HG03280 (cell line): Measurements from ENCODE around the gene NMBR.
"Not testable (repeated sequence)": the region's sequence is repeated elsewhere in the genome, so short reads cannot be mapped to it uniquely, and the experiment has no call there.

Experiments
- ATAC-seq: cut with Tn5 transposase; IDR thresholded peaks from one replicate; pipeline ENCODE4 v1.9.1; 2021; ENCODE audit warnings: mild to moderate bottlenecking, moderate library complexity; ENCODE audit not compliant: unreplicated experiment

NMBR gene

DNA sequence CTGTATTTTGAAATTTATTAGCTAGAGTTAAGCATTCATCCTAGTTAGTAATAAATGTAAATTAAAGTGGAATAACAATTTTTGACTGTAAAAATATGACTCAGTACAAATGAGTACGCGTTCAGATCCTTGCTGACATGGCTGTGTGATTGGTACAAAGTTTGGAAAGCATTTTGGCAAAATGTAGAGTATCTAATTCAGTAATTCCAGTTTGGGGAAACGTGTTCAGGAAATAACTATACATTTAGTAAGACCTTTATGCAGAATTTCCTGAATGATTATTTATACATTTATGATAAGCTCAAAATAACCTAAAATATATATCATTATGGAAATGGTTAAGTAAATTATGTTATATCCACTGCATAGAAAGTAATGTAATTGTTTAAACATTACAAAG lies 8.2 kb upstream of the NMBR start:
- ATAC-seq = no peak

DNA sequence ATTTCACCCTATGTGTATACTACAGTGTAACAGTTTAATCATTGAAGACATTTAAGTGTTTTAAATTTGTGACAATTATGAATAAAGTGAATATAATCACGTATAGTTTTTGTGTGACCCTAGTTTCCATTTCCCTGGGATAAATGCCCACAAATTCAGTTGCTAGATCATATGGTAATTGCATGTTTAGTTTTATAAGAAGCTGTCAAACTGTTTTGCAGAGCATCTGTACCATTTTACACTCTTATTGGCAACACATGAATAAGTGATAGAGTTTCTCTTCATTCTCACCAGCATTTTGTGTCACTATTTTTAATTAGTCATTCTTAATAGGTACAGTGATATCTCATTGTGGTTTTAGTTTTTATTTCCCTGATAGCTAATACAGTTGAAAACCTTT lies 7.4 kb upstream of the NMBR start:
- ATAC-seq = no peak

DNA sequence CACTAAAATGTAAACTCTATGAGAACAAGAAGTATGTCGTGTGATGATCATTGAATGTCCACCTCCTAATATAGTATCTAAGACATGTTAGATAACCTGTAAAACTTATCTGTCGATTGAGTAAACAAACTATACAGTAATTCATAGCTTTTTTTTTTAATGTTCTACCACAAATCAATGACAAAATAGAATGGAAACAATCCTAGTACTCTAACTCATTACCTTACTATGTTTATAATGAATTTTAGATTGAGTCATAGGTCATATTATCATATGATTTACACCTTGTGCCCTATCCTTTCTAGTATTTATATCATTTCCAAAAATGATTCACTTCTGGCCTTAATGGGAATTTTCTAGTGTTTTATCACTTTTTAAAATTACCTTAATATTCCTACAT lies 6.3 kb upstream of the NMBR start:
- ATAC-seq = no peak

DNA sequence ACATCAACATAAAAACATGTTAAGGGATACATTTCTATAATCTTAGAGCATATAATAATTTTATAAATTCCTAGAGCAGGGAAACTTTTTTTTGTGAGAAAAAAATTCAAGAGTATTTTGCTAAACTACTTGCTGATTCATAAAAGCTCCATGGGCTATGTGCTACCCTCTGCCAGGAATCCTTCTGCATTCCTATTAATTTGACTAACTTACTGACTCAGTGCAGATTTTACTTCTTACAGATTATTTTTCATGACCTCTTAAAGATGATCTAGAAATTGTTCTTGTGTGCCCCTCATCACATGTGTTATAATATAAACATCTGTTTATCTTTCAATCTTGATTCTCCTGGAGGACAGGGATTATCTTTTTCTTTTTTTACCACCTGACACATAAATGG lies 5.8 kb upstream of the NMBR start:
- ATAC-seq = no peak

DNA sequence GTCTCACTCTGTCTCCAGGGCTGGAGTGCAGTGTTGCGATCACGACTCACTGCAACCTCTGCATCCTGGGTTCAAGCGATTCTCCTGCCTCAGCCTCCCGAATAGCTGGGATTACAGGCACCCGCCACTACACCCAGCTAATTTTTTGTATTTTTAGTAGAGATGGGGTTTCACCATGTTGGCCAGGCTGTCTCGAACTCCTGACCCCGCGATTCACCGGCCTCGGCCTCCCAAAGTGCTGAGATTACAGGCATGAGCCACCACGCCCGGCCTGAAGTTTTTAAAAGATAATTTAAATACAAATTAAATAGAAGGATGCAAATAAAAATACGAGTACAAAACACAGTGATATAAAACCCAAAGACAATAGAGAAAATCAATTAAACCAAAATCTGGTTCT lies 5.4 kb downstream of the NMBR start:
- not testable (repeated sequence) for ATAC-seq

DNA sequence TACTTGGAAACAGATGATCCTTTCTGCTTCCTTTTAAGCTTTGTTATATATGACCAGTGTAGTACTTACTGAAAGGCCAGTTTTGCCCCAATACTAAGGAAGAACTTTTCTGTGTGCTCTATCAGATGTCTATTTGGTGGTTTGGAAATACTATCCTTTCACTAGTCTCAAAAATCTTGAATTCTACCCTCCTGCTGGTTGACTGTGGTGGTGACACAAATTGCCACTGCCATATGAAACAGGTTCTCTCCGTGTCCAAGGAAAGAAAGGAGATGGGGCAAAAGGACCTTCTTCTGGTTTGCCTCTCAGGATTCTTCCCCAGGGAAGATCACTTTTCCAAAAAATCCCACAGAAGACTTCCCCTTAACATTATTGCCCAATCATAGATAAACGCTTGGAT lies 8.0 kb downstream of the NMBR start:
- ATAC-seq = no peak

DNA sequence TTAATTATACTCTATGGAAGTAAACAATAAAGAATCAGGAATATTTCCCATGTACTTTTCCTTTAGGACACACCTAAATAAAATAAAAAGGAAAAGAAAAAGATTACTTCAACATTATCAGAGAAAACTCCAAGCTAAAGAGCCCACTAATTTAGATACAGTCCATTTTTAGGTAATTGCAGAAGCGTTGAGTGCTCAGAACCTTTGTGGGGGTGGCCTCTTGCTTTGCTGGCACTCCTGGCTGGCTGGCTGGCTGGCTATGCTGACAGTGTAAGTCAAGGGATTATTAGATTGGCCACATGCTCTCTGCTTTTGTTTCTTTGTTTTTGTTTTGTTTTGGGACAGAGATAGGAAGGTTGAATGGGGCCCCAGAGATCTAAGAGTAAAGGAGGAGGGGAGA lies 14.3 kb downstream of the NMBR start, which contains the start of gene GJE1:
Gene GJE1 (plus strand): TSS at position 301 of the 400 bp plus-strand sequence. CDS start 234 bp downstream, outside the sequence.
- no peak for ATAC-seq

DNA sequence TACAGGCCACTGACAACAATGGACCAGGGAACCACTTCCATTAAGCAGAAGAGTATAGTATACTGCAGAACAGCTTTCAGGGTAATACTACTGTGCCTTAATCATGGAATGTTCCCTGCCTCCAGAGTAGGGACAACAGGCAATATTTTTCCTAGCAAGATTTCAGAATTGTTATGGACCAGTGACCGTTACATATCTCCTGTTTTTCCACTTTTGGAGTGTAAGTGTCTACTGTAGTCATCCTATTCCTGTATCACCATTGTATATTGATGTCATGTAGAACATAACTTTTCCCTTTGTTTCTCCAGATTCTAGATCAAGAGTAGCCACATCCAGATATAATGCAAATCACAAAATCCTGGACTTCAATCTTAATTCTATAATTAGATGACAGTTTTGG lies 16.1 kb downstream of the NMBR start:
- no peak for ATAC-seq

DNA sequence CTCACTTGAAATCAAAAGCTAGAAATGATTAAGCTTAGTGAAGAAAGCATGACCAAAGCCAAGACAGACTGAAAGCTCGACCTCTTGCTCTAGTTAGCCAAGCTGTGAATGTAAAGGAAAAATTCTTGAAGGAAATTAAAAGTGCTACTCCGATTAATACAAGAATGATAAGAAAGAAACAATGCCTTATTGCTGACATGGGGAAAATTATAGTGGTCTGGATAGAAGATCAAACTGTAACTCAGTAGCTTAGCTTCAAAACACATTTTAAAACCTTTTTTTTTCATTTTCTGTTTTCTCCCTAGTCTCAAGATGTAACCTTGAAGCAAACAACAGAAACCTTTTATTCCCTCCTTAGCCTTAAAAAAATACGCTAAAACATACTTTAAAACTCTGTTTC lies 25.6 kb downstream of the NMBR start:
- no peak for ATAC-seq

DNA sequence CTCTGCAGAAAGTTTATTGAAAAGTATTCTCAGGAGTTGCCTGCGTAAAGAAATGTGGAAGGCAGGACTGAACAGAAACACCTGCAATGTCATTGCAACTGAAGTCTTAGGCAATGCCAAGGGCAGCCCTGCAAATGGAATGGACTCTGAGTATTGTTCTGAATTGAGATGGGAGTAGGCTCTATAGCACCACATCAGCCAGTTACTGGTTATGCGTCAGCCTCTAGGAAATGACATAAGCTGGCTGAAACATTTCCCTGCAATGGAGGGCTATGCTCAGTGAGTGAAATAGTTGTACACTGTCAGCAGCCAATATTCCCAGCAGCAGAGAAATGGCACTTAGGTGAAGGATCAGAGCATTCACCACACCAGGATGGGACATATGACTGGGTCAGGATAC lies 28.0 kb downstream of the NMBR start:
- ATAC-seq = no peak

DNA sequence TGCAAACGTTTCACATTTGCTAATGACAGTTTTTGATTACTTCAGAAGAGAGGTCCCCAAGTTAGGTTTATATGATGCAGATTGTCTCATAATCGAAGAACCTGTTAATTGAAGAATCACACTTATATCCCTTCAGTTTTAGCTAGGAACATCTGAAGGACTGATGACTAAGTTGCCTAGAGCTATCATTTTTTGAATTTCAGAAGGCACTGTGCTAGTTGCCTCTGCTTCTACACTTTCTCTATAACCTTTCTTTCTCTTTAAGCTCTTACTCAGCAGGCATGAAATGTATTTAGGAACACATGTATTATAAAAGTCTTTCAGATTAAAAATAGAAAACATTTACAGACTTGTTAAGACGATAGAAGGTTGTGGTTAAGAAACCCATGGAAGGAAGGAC lies 28.6 kb downstream of the NMBR start:
- ATAC-seq = no peak

DNA sequence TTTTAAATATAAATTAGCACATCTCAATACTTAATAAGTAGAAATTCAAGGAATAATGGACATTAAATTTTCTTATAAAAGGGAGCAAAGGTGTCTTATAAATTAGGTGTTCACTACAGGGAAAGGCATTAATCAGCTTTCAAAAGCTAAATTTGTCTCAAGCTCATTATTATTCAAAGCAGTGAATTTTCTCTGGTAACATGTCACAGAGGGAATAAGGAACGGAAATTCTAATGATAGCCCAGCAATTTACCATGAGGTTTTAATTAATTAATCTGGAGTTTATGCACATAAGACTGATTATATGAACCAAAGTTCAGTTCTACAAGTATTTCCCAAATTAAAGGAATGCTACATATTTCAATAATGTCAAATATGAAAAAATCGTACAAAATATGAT lies 29.6 kb downstream of the NMBR start:
- ATAC-seq = no peak

DNA sequence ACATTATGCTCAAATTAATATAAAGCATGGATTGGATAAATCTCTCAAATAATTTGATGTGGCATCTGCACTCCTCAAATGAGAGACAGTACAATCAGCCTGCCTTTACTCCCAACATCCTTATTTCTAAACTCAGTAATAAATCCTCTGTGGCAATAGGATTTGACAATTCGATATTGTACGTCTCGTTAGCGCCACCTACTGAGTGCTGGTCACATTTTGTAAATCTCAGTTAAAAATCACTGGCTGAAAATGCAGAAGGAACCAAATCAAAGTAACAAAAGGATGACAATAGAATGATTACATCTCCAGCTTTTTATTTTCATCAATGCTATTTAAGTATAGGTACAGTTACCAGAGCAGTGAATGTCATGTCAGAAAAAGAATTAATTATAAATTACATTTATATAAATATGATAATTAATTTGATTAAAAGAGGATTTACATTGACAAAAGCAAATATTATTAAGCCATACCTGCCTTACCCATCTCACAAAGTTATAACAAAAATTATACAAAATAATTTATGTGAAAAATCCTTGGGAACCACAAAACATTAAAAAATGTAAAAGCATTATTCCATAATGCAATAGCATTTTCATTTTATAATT lies 34.4 kb downstream of the NMBR start:
- ATAC-seq = peak; percentile 68

DNA sequence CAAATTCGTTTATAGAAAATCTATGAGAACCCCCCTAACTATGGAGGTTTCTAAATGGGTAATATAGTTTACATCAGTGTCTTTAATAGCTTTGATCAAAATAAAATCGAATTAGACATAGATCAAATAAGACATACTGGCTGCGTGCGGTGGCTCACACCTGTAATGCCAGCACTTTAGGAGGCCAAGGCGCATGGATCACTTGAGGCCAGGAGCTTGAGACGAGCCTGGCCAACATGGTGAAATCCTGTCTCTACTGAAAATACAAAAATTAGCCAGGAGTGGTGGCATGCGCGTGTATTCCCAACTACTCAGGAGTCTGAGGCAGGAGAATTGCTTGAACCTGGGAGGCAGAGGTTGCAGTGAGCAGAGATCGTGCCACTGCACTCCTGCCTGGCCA lies 36.1 kb downstream of the NMBR start:
- ATAC-seq = not testable (repeated sequence)

DNA sequence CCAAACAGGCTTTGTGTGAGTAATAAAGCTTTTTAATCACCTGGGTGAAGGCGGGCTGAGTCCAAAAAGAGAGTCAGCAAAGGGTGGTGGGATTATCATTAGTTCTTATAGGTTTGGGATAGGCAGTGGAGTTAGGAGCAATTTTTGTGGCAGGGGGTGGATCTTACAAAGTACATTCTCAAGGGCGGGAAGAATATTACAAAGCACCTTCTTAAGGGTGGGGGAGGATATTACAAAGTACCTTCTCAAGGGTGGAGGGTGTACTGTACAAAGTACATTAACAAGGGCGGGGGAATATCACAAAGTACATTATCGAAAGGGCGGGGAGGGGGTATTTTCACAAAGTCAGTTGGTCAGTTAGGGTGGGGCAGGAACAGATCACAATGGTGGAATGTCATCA lies 42.1 kb downstream of the NMBR start:
- not testable (repeated sequence) for ATAC-seq

DNA sequence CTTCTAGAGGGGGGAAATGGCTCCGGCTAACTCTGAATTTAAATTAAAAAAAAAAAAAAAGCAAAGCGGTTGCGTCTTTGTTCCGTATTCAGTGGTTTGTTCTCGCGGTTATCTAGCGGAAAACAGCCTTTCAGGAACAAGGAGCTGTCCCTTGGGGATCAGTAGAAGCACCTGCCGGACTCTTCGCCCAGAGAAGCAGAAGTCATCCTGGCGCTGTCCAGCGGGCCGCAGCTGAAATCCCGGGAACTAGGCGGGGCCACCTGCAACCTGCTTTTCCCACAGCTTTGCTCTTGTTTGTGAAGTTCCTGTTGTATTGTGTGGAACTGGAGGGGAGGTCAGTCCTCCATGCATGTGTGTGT lies 58.1 kb downstream of the NMBR start:
- no peak for ATAC-seq

DNA sequence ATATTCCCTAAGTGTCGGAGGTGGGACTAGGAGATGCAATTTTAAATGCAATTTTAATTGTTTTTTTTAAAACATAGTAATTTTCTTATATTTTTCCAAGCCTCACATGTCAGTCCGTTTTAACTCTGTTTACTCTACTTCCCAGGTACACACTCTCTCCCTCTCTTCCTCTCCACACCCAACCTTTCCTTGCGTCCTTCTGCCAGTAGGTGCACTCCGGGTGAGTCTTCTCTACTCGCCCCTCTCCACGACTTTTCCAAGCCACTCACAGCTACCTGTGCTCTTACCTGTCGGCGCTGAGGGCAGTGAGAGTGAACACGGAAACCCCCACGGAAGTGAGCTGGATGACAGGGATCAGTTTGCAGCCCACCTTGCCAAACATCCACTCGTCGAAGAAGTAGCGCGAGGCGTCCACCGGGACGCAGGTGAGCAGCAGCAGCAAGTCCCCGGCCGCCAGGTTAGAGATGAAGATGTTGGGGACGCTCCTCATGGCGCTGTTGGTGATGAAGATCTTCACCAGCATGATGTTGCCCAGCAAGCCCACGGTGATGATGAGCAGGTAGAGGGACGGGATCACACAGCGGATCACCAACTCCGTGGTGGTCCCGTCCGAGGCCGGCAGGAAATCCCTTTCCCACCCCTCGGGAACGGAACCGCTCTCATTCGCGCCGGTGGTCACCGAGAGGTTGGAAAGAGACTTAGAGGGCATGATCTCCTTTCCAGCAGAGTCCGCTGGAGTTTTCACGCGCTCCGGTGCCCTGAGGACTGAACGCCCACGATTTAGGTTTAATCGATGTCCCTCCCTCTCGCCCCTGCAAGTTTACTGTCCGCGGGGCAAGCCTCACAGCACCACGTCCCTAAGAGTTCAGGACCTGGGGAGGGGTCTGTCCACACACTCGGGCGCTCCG lies 58.7 kb downstream of the NMBR start:
- no peak for ATAC-seq

DNA sequence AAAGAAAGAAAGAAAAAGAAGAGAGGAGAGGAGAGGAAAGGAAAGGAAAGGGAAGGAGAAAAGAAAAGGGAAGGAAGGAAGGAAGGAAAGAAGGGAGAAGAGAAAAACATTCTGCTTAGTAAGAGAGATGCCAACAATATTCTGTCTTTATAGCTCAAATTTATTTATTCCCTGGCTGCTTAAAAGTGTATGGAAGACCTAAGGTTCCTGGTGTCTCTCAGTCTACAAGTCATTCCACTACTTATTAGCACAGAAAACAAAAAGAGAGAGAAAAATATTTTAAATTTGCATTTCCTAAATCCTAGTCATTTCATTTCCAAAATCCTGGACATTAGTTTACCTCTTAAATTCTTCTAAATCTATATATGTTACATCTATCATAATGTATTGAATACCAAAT lies 67.8 kb downstream of the NMBR start:
- ATAC-seq = no peak

DNA sequence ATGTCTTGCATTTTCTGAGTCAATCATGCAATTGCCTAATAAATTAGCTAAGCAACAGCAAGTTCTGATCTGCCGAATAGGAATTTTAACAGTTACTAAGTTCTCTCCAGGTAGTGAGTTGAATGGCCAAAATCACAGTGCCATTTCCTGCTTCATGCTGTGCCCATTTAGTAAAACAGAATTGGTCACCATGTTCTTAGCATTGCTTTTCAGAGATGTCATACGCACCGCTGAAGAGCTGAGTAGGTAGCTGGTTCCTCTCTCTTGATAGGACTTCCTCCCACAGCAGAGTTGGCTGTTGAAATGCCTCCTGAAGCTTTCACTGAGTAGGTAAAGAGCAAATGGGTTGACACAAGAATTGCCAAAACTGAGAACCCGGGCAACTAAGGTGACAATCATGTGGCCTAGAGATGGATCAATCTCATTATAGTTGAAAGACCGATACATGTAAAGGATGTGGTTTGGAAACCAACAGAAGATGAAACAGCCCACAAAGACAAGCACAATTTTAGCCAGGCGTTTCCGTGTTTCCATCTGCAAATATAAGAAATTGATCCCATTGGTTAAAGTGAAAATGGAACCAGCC lies 71.3 kb downstream of the NMBR start:
- no peak for ATAC-seq

DNA sequence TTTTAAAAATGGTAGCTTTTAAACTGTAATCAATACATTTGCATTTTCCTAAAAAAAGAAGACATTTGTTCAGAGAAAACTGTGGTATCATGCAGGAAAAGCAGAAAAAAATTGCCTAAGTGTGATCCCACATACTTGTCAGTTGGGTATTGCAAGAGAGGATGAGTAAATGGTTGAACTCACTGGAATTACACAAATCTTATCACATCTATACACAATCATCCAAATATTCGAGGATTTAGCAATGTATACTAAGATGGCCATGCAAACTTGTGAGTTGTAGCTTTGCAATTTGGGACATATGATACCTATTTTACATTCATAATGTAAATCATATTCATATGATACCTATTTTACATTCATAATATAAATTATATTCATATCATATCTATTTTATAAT lies 72.4 kb downstream of the NMBR start:
- no peak for ATAC-seq

DNA sequence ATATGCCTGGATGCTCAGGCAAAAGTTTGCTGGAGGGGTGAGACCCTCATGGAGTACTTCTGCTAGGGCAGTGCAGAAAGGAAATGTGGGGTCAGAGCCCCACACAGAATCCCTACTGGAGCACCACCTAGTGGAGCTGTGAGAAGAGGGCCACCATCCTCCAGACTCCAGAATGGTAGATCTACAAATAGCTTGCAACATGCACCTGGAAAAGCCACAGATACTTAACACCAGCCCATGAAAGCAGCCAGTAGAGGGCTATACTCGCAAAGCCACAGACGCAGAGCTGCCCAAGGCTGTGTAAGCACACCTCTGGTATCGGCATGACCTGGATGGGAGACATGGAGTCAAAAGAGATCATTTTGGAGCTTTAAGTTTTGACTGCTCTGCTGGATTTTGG lies 74.9 kb downstream of the NMBR start:
- ATAC-seq = no peak

DNA sequence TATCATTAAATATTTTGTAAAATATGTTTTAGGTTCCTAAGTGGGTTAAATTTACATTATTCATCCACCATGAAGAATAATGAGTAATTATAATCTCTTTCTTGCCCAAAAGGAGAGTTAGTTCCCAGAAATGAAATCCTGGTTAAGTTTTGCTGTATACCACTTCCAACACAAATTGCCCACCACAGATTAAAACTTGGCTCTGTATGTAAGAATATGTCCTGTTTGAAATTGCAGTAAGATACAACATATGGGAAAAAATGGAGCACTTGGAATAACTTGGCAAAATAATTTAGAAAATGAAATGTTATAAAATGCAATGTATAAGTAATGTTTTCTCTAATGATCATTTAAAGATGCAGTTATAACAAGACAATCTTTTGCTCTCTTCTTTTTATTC lies 78.5 kb downstream of the NMBR start:
- no peak for ATAC-seq
